ENCODE data around the gene MOB3B. TPM values are rescaled to one million over a fixed set of nuclear protein-coding genes. Genes with fewer than 3 reads are reported as not detected.

MOB3B gene
- total and polyA plus RNA-seq, 10 of the 15 experiments (the other 5 are each of a cell fraction or from before 2014, with no cell fraction given) = 0.44 to 2.7 (median 0.91) TPM

DNA sequence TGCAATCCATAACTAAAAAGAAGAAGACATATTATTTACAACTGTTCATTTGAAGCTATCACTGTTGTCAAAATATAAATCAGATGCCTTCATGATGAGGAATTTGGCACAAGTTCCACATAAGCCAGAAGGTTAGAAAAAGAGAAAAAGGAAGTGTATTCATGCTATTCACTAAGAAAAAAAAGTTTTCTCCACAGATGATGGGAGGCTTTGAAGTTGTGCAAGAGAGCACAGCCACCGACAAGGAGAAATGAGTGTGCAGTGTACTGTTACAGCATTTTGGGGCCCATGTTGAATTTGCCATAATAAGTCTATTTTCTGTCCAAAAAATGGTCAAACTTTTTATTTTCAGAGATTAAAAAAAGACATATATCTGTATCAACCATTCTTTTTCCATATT lies 38.5 kb downstream of the MOB3B start:
- ChIA-PET RAD21 (ENCODE audit: unreplicated experiment) (no interaction called here), POLR2A (no interaction called here), CTCF (interaction anchor here (1.0 kb wide), 1 partner anchor 44 kb away, joined by 4 read pairs; no protein-coding TSS in a partner anchor), SMC1A (ENCODE audit: uncharacterized antibody, unreplicated experiment) (interaction anchor here (1.3 to 5.7 kb wide), 2 partner anchors 34 to 124 kb away, joined by 3 to 22 read pairs; no protein-coding TSS in a partner anchor)
- WGBS (ENCODE audit: insufficient coverage, insufficient replicate concordance, low lambda C conversion rate, missing lambda C conversion rate) = 8% methylated on average over 1 of the region's 1 CpG
- peak; percentile 11 for DNase-seq (ENCODE audit: low read depth, low spot score)
- Histone ChIP-seq H3K4me1 (ENCODE audit: control insufficient read depth, insufficient read depth, low read length) (peaks cover 25% of the 10 kb centered on the region), H2AFZ (ENCODE audit: control insufficient read depth, low read depth, low read length) (no peak overlapping the region), H3K4me3 (no peak overlapping the region), H3K79me2 (ENCODE audit: control insufficient read depth, insufficient read depth, low read length) (no peaks in the 10 kb centered on the region), H3K9ac (ENCODE audit: control insufficient read depth, insufficient read depth, low read length) (no peak overlapping the region), H3K27ac (ENCODE audit: control insufficient read depth, insufficient read depth) (no peak overlapping the region), H4K20me1 (ENCODE audit: control insufficient read depth, insufficient read depth) (no peaks in the 10 kb centered on the region), H3K27me3 (replicated peaks in 1 of 2; ENCODE audit: control insufficient read depth in 2 of 2, insufficient read depth in 2 of 2, low read length in 1 of 2) (no peaks in the 10 kb centered on the region), H3K36me3 (ENCODE audit: control insufficient read depth in 2 of 2, insufficient read depth in 2 of 2, low read length in 1 of 2) (no peaks in the 10 kb centered on the region), H3K9me3 (replicated peaks; ENCODE audit: control insufficient read depth, insufficient read depth, low read length) (no peaks in the 10 kb centered on the region; the same call in 2 of the 3 replicates), H3K4me2 (ENCODE audit: control insufficient read depth, insufficient read depth) (0 out of 2 replicates have a peak overlapping the region, but pooled peaks have one; percentile 4)
- BruUV-seq (replicated peaks) = no TSS peak
- intact Hi-C loops (cut with micrococcal nuclease; ENCODE audit: unreplicated experiment) = no loop called here
- in situ Hi-C loops (cut with MboI) = no loop called here
- peak; percentile 59 for ATAC-seq
- no peak for FAIRE-seq
- TF ChIP-seq CBX5 (IDR thresholded peaks at IDR 0.05; ENCODE audit: low read depth) = 0 out of 2 replicates have a peak, but pooled peaks have one; percentile 26
- peak; percentile 98 for TF ChIP-seq TCF7 (IDR thresholded peaks at IDR 0.05; ENCODE audit: borderline replicate concordance)
- peak; percentile 44; the same call in 1 of the 2 replicates for TF ChIP-seq CREM (IDR thresholded peaks at IDR 0.05; ENCODE audit: low read depth)
- no peak for TF ChIP-seq KAT2A (conservative IDR thresholded peaks at IDR 0.05; ENCODE audit: control insufficient read depth, low read depth, low read length)
- TF ChIP-seq ZBED1 (IDR thresholded peaks at IDR 0.05; ENCODE audit: borderline replicate concordance) = no peak
- no peak for TF ChIP-seq TCF12 (IDR thresholded peaks at IDR 0.05; ENCODE audit: low read depth, low read length)
- TF ChIP-seq IKZF1 (conservative IDR thresholded peaks at IDR 0.05) = no peak
- TF ChIP-seq ETV6 (conservative IDR thresholded peaks at IDR 0.05 in 1 of 2, IDR thresholded peaks at IDR 0.05 in 1 of 2; ENCODE audit: borderline replicate concordance in 1 of 2, low read depth in 1 of 2) = peak in 1 of 2 experiments; percentile 56; a peak in 1 of 4 replicates
- TF ChIP-seq NFIC (IDR thresholded peaks at IDR 0.05; ENCODE audit: low read depth, low read length) = peak; percentile 71; the same call in 1 of the 2 replicates
- TF ChIP-seq BCL11A (IDR thresholded peaks at IDR 0.05; ENCODE audit: low read depth, low read length) = 0 out of 2 replicates have a peak, but pooled peaks have one; percentile 10
- 0 out of 2 replicates have a peak, but pooled peaks have one; percentile 47 for TF ChIP-seq YY1 (IDR thresholded peaks at IDR 0.05; ENCODE audit: low read depth, low read length)
- peak; percentile 79 for TF ChIP-seq JUNB (IDR thresholded peaks at IDR 0.05)
- TF ChIP-seq FOXM1 (IDR thresholded peaks at IDR 0.05; ENCODE audit: low read depth, low read length) = 0 out of 2 replicates have a peak, but pooled peaks have one; percentile 54
- TF ChIP-seq, protein P1, sequence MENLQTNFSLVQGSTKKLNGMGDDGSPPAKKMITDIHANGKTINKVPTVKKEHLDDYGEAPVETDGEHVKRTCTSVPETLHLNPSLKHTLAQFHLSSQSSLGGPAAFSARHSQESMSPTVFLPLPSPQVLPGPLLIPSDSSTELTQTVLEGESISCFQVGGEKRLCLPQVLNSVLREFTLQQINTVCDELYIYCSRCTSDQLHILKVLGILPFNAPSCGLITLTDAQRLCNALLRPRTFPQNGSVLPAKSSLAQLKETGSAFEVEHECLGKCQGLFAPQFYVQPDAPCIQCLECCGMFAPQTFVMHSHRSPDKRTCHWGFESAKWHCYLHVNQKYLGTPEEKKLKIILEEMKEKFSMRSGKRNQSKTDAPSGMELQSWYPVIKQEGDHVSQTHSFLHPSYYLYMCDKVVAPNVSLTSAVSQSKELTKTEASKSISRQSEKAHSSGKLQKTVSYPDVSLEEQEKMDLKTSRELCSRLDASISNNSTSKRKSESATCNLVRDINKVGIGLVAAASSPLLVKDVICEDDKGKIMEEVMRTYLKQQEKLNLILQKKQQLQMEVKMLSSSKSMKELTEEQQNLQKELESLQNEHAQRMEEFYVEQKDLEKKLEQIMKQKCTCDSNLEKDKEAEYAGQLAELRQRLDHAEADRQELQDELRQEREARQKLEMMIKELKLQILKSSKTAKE (IDR thresholded peaks at IDR 0.05; ENCODE audit: low read depth, poor library complexity, severe bottlenecking) = no peak
- peak; percentile 72 for TF ChIP-seq SPI1 (IDR thresholded peaks at IDR 0.05; ENCODE audit: borderline replicate concordance, insufficient read depth, low read depth, low read length)
- peak; percentile 81 for TF ChIP-seq RUNX3 (IDR thresholded peaks at IDR 0.05; ENCODE audit: low read length)
- TF ChIP-seq SMAD1 (IDR thresholded peaks at IDR 0.05; ENCODE audit: low read depth, partially characterized antibody) = no peak
- peak in 1 of 2 experiments; percentile 30; a peak in 1 of 4 replicates for TF ChIP-seq CEBPB (IDR thresholded peaks at IDR 0.05; ENCODE audit: borderline replicate concordance in 1 of 2, low read depth in 2 of 2, low read length in 2 of 2)
- TF ChIP-seq GABPA (IDR thresholded peaks at IDR 0.05; ENCODE audit: low read depth) = 0 out of 2 replicates have a peak, but pooled peaks have one; percentile 21
- TF ChIP-seq FOS (IDR thresholded peaks at IDR 0.05; ENCODE audit: borderline replicate concordance, extremely low read depth, insufficient read length) = no peak
- TF ChIP-seq PAX5 (IDR thresholded peaks at IDR 0.05; ENCODE audit: borderline replicate concordance, low read depth, low read length) = peak; percentile 85
- peak; percentile 62; the same call in 1 of the 2 replicates for TF ChIP-seq IRF4 (IDR thresholded peaks at IDR 0.05; ENCODE audit: low read depth, low read length)
- TF ChIP-seq EED (IDR thresholded peaks at IDR 0.05; ENCODE audit: low read depth) = 0 out of 2 replicates have a peak, but pooled peaks have one; percentile 42

All from GM12878 (cell line).